GM23248 (cell line): Measurements from ENCODE around the gene CUL2. TPM values are rescaled to one million over a fixed set of nuclear protein-coding genes. Genes with fewer than 3 reads are reported as not detected.
A peak's percentile ranks its signal among the peaks of the same experiment; 100 is the strongest.
"Not testable (repeated sequence)": the region's sequence is repeated elsewhere in the genome, so short reads cannot be mapped to it uniquely, and the experiment has no call there.

Experiments
- DNase-seq: peaks from one replicate; pipeline ENCODE4 v3.0.0-alpha.2; 2015
- H2AFZ ChIP-seq: fragments of 200-600 bp; sonication (generic); 2 replicates; pipeline ENCODE4 v1.6.1; 2016; ENCODE audit warnings: antibody characterized with exemption
- H3F3A ChIP-seq: fragments of 200-600 bp; sonication (generic); 2 replicates; pipeline ENCODE4 v1.6.1; 2016; ENCODE audit warnings: mild to moderate bottlenecking, antibody characterized with exemption, mixed run types; ENCODE audit not compliant: insufficient read depth
- H3K27ac ChIP-seq: fragments of 200-600 bp; sonication (generic); 2 replicates; pipeline ENCODE4 v1.5.1; 2016; ENCODE audit warnings: mild to moderate bottlenecking
- H3K27me3 ChIP-seq: fragments of 200-600 bp; sonication (generic); replicated peaks from 2 replicates; pipeline ENCODE4 v1.6.1; 2016; ENCODE audit warnings: mild to moderate bottlenecking; ENCODE audit not compliant: insufficient read depth
- H3K36me3 ChIP-seq: fragments of 200-600 bp; sonication (generic); 2 replicates; pipeline ENCODE4 v1.6.1; 2016; ENCODE audit warnings: low read depth, mild to moderate bottlenecking
- H3K4me1 ChIP-seq: fragments of 200-600 bp; sonication (generic); 2 replicates; pipeline ENCODE4 v1.6.1; 2016; ENCODE audit warnings: mild to moderate bottlenecking; ENCODE audit not compliant: insufficient read depth
- H3K4me2 ChIP-seq: fragments of 200-600 bp; sonication (generic); one replicate; pipeline ENCODE4 v1.6.1; 2016; ENCODE audit warnings: mild to moderate bottlenecking; ENCODE audit not compliant: unreplicated experiment
- H3K4me3 ChIP-seq: fragments of 200-600 bp; sonication (generic); 2 replicates; pipeline ENCODE4 v1.5.1; 2016; ENCODE audit warnings: mild to moderate bottlenecking
- H3K79me2 ChIP-seq: fragments of 200-600 bp; sonication (generic); 2 replicates; pipeline ENCODE4 v1.6.1; 2016; ENCODE audit warnings: mild to moderate bottlenecking; ENCODE audit not compliant: insufficient read depth
- H3K9ac ChIP-seq: fragments of 200-600 bp; sonication (generic); 2 replicates; pipeline ENCODE4 v1.6.1; 2016; ENCODE audit warnings: mild to moderate bottlenecking
- H3K9me2 ChIP-seq: fragments of 200-600 bp; sonication (generic); 2 replicates; pipeline ENCODE4 v1.6.1; 2016; ENCODE audit warnings: mixed run types, mild to moderate bottlenecking, moderate library complexity; ENCODE audit not compliant: insufficient read depth
- H3K9me3 ChIP-seq: fragments of 200-600 bp; sonication (generic); one replicate; pipeline ENCODE4 v1.6.1; 2017; ENCODE audit warnings: low read depth
- H4K20me1 ChIP-seq: fragments of 200-600 bp; sonication (generic); 2 replicates; pipeline ENCODE4 v1.6.0; 2016; ENCODE audit not compliant: insufficient read depth
- EZH2 ChIP-seq: fragments of 200-600 bp; sonication (generic); IDR thresholded peaks from 2 replicates; pipeline ENCODE4 v1.6.1; 2018; ENCODE audit warnings: antibody characterized with exemption, mild to moderate bottlenecking; ENCODE audit not compliant: insufficient read depth, poor library complexity, severe bottlenecking
- EZH2phosphoT487 ChIP-seq: fragments of 200-600 bp; sonication (generic); IDR thresholded peaks from 2 replicates; pipeline ENCODE4 v1.6.1; 2018; ENCODE audit warnings: antibody characterized with exemption, moderate library complexity, mild to moderate bottlenecking, low read depth; ENCODE audit not compliant: insufficient read depth
- WGBS, 2 experiments: methylation state at CpG; one replicate each; pipeline ENCODE4 v1.1.6; 2015 to 2017; ENCODE audit warnings: low lambda C conversion rate in 2 of 2, low coverage in 1 of 2; ENCODE audit errors: missing lambda C conversion rate in 2 of 2; 5-methylcytosine and 5-hydroxymethylcytosine counted together
- in situ Hi-C: fragments of 300-500 bp; cut with MboI; formaldehyde crosslinking; loops from 2 replicates; pipeline ENCODE4 v1.15.0; 2020
- polyA plus RNA-seq: library from polyadenylated mRNA; unstranded; fragments of >200 nt; fragmentation: Nextera tagmentation; extraction: Ambion mirVana; gene quantifications from 2 replicates; pipeline ENCODE4 v1.2.1, GENCODE V29; 2016
- total RNA-seq: library from RNA; depleted of rRNA; stranded (reverse); fragments of >200 nt; shearing (Covaris generic); gene quantifications from 2 replicates; pipeline ENCODE4 v1.2.3, GENCODE V29; 2014

Gene CUL2
- total and polyA plus RNA-seq, 2 experiments from 2014 or later: 35.3 to 50.5 TPM

GRCh38 chr10:35056133-35056532, 34.0 kb downstream of the CUL2 start:
- Histone ChIP-seq H3K79me2 (peaks cover 44% of the 10 kb centered on the region), H4K20me1 (no peaks in the 10 kb centered on the region), H3K9me3 (no peaks in the 10 kb centered on the region), H3K27me3 (no peaks in the 10 kb centered on the region), H2AFZ (no peak overlapping the region), H3K4me1 (peaks cover 39% of the 10 kb centered on the region), H3K9me2 (no peaks in the 10 kb centered on the region), H3K9ac (no peak overlapping the region), H3K4me3 (no peak overlapping the region), H3K27ac (no peak overlapping the region), H3F3A (peaks cover 40% of the 10 kb centered on the region), H3K36me3 (peaks cover 24% of the 10 kb centered on the region), H3K4me2 (no peak overlapping the region)
- in situ Hi-C loops: no loop called here
- WGBS, 2 experiments: 47 to 50% methylated on average over 1 of the region's 1 CpG
- no peak for DNase-seq
- TF ChIP-seq EZH2: no peak
- no peak for TF ChIP-seq EZH2phosphoT487

- in situ Hi-C loops: no loop called here
- peaks cover 32% of the 10 kb centered on the region for H3K36me3 ChIP-seq
Measured at GRCh38 chr10:35050568-35050967, 39.6 kb downstream of the CUL2 start.

DNA sequence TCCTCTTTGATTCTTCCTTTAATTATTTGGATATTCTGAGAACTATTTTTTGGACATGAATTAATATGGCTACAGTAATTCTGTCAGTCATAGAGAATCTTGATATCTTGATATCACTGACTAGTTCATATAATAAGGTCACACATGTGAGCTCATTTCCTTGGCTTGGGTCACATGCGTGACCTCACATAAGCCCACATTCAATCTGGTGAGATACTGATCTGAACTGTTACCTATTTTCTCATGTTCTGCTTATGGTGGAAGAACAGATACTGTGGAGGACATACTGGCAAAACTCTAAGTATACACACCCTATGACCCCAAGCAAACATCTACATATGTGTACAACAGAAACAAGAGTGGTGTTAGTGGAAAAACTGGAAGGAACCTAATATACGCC, 44.1 kb downstream of the CUL2 start:
- Histone ChIP-seq H3K79me2 (peaks cover 13% of the 10 kb centered on the region; the same call in 1 of the 2 replicates), H3K27ac (no peak overlapping the region), H3K4me2 (no peak overlapping the region), H3F3A (peaks cover 40% of the 10 kb centered on the region), H3K36me3 (peaks cover 16% of the 10 kb centered on the region), H4K20me1 (no peaks in the 10 kb centered on the region), H3K9ac (no peak overlapping the region), H3K9me3 (no peaks in the 10 kb centered on the region), H3K27me3 (no peaks in the 10 kb centered on the region), H3K4me3 (no peak overlapping the region), H3K9me2 (no peaks in the 10 kb centered on the region), H3K4me1 (peaks cover 30% of the 10 kb centered on the region), H2AFZ (no peak overlapping the region)
- in situ Hi-C loops: no loop called here
- 100% methylated on average over 2 of the region's 2 CpGs for WGBS, 2 experiments
- no peak for DNase-seq
- TF ChIP-seq EZH2: no peak
- TF ChIP-seq EZH2phosphoT487: no peak

More at GRCh38 chr10:35050568-35050967, 39.6 kb downstream of the CUL2 start:
- Histone ChIP-seq H3F3A (no peaks in the 10 kb centered on the region), H3K4me1 (no peaks in the 10 kb centered on the region), H2AFZ (no peak overlapping the region), H3K79me2 (peaks cover 34% of the 10 kb centered on the region), H3K27ac (no peak overlapping the region), H3K4me3 (no peak overlapping the region), H4K20me1 (no peaks in the 10 kb centered on the region), H3K4me2 (no peak overlapping the region), H3K9ac (no peak overlapping the region), H3K9me2 (no peaks in the 10 kb centered on the region), H3K27me3 (no peaks in the 10 kb centered on the region), H3K9me3 (no peaks in the 10 kb centered on the region)
- TF ChIP-seq EZH2phosphoT487 (no peak), EZH2 (no peak)
- DNase-seq: no peak

DNA sequence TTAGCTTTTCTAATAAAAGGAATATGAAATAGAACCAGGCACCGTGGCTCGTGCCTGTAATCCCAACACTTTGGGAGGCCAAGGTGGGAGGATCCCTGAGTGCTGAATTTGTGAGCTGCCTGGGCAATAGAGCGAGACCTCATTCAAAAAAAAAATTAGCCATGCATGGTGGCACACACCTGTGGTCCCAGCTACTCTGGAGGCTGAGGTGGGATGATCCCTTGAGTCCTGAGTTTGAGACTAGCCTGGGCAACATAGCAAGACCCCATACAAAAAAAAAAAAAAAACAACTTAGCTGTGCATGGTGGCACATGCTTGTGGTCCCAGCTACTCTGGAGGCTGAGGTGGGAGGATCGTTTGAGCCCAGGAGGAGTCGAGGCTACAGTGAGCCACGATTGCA, 44.9 kb downstream of the CUL2 start:
- H3K27me3 ChIP-seq, H3K4me2 ChIP-seq, H3K9me3 ChIP-seq, in situ Hi-C loops, H4K20me1 ChIP-seq, H3K4me3 ChIP-seq, H3K9me2 ChIP-seq, DNase-seq, H3K27ac ChIP-seq, H2AFZ ChIP-seq, H3K79me2 ChIP-seq, H3K9ac ChIP-seq: not testable (repeated sequence)
- Histone ChIP-seq H3F3A (peaks cover 48% of the 10 kb centered on the region), H3K36me3 (peaks cover 16% of the 10 kb centered on the region), H3K4me1 (peaks cover 38% of the 10 kb centered on the region)
- 86 to 91% methylated on average over 6 of the region's 6 CpGs for WGBS, 2 experiments

DNA sequence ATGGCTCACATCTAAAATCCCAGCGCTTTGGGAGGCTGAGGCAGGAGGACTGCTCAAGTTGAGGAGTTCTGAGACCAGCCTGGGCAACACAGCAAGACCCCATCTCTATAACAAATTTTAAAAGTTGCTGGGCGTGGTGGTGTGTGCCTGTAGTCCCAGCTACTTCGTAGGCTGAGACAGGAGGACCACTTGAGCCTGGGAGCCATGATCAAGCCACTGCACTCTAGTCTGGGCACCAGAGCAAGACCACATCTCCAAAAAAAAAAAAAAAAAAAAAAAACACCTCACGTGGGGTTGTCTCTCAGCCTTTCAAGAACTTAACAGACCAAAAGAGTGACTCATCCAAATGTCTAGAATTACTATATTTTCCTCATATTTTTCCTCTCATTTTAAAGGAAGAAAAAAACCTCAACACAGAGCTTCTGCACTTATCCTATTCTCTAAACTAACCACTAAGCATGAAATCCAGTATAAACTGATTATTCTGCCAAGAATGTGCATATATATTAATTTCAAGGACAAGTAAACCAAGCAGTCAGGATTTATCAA, 46.3 kb downstream of the CUL2 start:
- TF ChIP-seq EZH2phosphoT487: no peak
- TF ChIP-seq EZH2: no peak
- no peak overlapping the region for H3K4me3 ChIP-seq
- peak; percentile 35 for DNase-seq
- in situ Hi-C loops: no loop called here
- H3K4me1 ChIP-seq: peaks cover 39% of the 10 kb centered on the region
- H3K36me3 ChIP-seq: peaks cover 8% of the 10 kb centered on the region
- peaks cover 15% of the 10 kb centered on the region; the same call in 1 of the 2 replicates for H3K79me2 ChIP-seq
- H3K27me3 ChIP-seq: no peaks in the 10 kb centered on the region
- no peaks in the 10 kb centered on the region for H4K20me1 ChIP-seq
- H3K9me3 ChIP-seq: no peaks in the 10 kb centered on the region
- peaks cover 50% of the 10 kb centered on the region for H3F3A ChIP-seq
- H2AFZ ChIP-seq: no peak overlapping the region
- no peaks in the 10 kb centered on the region for H3K9me2 ChIP-seq
- no peak overlapping the region for H3K27ac ChIP-seq
- H3K4me2 ChIP-seq: peak overlapping the region; percentile 19
- H3K9ac ChIP-seq: no peak overlapping the region
- WGBS, 2 experiments: 76 to 81% methylated on average over 4 of the region's 4 CpGs
